IPS-18c (cell line): ENCODE data around the gene CHP1.
"Not testable (repeated sequence)": the region's sequence is repeated elsewhere in the genome, so short reads cannot be mapped to it uniquely, and the experiment has no call there.

Source experiments
- H3K4me3 ChIP-seq: 2 replicates; pipeline ENCODE4 v1.7.0; 2013; ENCODE audit warnings: low read depth, mild to moderate bottlenecking, low read length, moderate library complexity; ENCODE audit not compliant: insufficient read depth
- H3K9me3 ChIP-seq: one replicate; pipeline ENCODE4 v1.6.1; 2013; ENCODE audit warnings: mild to moderate bottlenecking, low read length, moderate library complexity; ENCODE audit not compliant: control insufficient read depth, insufficient read depth

CHP1 gene

DNA sequence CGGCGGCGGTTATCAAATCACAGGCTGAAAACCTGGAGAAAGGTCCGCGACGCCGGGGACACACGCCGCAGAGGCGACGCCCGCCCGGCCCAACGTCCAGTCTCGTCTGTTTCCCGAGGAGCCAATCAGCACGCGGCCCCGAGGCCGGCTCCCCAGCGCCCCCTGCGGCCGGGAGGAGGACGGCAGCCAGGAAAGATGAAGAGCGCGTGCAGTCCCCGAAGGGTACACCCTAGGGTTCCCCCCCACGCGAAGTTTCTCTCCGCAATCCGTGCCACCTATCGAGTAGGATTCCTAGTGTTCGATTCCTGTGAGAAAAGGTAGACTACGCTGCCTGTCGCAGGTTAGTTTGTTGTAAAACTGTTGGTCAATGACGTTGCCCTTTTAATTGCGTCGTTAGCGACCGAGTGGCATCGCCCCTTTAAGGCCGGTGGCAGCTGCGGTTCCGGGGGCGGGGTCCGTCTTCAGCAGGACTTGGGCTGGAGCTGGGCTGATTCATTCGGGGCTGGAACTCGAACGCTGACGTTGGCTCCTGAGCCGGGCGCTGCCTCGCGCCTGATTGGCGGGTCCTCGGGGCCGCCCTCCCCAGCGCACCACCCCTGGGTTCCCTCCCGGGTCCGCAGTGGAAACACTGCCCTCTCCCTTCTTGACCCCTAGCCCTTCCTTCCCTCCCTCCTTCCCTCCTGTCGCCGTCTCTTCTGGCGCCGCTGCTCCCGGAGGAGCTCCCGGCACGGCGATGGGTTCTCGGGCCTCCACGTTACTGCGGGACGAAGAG lies at the start of gene CHP1, which contains the start of gene EXD1:
CHP1 (plus strand) TSS at position 619 of the 772 bp plus-strand sequence; CDS start at position 734, 115 bp downstream.
EXD1 (minus strand) TSS at position 108 of the 772 bp plus-strand sequence. CDS start 4,182 bp downstream, outside the sequence.
- H3K4me3 ChIP-seq: peak within 1 kb of the TSS; percentile 79
- no peaks in the 10 kb centered on the region for H3K9me3 ChIP-seq

DNA sequence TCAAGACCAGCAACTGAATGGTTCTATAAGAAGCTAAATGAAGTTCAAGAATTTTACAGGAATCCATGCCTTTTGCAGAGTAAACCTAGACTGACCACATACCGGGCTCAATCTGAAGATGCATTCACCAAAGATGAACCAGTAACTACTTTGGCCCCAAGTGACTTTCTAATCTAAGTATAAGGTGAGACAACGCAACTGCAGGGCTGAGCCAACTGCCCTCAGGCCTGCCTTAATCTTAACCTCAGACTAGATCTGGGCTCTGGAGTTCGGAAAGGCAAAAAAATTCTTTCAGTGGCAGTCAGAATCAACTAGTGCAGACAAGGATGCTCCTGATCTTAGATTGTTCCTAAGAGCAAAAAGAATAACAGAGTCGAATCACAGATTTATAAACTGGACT lies 48.8 kb upstream of the CHP1 start:
- Histone ChIP-seq H3K9me3 (no peaks in the 10 kb centered on the region), H3K4me3 (no peak overlapping the region)

DNA sequence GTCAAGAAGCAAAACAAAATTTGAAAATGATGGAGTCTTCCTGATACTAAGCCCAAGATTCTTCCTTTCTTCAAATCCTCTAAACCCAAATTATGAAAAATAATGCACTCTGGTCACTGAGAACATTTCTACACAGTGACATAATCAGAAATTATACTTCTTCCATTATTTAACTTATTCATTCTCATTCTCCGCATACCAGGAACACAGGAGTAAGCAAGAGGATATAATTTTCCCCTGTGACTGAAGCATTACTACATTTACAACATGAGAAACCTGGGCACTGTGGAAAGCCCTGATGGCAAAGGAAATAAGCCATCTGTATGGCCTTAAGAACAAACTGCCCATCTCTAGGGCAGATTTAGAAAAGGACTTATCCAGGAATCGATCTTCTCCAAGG lies 47.5 kb upstream of the CHP1 start:
- H3K4me3 ChIP-seq: no peak overlapping the region
- H3K9me3 ChIP-seq: no peaks in the 10 kb centered on the region

DNA sequence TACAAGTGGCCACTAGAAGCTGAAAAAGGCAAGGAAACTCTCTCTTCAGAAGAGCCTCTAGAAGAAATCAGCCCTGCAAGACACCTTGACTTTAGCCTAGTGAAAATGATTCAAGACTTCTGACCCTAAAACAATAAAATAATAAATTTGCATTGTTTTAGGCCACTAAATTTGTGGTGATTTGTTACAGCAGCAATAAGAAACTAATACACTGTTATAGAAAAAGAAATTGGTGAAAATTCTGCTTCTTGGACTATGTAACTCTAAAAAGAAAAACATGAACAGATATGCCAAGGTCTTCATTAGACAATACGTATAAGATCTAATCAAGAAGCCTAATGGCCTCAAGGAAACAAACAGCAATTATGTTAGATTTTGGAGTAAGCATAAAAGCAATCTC lies 36.6 kb upstream of the CHP1 start:
- Histone ChIP-seq H3K9me3 (no peaks in the 10 kb centered on the region), H3K4me3 (no peak overlapping the region)

DNA sequence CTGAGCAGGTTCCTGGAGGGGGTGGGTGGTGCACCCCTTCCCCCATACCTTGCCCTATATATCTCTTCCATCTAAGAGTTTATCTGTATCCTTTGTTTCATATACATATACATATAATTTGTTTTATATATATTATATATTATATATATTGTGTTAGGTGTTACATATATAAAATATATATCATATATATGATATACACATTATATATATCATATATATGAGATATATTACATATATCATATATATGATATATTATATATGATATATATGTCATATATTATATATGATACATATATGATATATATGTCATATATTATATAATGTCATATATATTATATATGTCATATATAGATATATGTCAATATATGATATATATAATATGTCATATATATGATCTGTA lies 31.6 kb upstream of the CHP1 start:
- Histone ChIP-seq H3K9me3 (no peaks in the 10 kb centered on the region), H3K4me3 (no peak overlapping the region)

DNA sequence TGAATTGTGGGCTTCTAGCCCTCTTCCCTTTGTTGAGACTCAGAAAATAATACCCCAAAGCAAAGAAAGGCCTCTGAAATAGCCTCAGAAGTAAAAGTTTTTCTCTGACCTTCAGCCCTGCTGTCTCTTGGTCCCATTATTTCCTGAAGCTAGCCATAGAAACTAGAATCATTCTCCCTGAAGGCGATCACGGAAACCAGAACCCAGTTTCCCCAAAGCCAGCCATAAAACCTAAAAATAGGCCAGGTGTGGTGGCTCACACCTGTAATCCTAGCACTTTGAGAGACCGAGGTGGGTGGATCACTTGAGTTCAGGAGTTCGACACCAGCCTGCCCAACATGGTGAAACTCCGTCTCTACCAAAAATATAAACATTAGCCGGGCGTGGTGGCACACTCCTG lies 27.7 kb upstream of the CHP1 start:
- H3K9me3 ChIP-seq: no peaks in the 10 kb centered on the region
- no peak overlapping the region for H3K4me3 ChIP-seq

DNA sequence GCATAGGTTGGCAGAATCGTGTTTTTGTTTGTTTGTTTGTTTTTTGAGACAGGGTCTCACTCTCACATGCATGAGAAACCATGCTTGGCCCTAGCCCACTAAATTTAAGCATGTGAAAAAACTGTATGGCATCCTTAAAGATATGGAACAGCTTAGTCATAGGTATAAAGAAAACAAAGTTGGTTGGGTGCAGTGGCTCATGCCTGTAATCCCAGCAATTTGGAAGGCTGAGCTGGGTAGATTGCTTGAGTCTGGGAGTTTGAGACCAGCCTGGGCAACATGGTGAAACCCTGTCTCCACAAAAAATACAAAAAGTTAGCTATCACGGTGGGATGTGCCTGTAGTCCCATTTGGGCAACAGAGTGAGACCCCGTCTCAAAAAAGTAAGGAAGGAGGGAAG lies 25.8 kb upstream of the CHP1 start:
- Histone ChIP-seq H3K9me3 (no peaks in the 10 kb centered on the region), H3K4me3 (no peak overlapping the region)

DNA sequence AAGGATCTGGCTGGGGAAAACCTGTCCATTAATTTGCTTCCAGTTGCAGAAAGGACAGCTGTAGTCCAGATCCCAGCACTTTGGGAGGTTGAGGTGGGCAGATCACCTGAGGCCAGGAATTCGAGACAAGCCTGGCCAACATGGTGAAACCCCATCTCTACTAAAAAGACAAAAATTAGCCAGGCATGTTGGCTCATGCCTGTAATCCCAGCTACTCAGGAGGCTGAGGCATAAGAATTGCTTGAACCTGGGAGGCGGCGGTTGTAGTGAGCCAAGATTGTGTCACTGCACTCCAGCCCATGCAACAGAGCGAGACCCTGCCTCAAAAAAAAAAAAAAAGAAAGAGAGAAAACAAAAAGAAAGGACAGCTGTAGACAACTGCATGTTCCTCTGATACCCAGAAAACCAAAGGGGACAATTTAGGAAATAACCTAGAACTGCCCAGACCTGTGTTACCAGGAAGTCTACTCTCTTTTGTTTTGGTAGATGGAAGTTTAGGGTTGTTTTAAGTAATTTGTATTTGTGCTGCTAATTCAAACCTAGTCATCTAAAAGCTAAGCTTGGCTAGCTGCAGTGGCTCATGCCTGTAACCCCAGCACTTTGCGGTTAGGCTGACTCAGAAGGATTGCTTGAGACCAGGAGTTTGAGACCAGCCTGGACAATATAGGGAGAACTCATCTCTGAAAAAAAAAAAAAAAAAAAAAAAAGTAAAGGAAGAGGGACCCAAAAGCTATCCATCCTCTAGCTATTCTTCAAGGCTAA lies 23.2 kb upstream of the CHP1 start:
- H3K9me3 ChIP-seq: no peaks in the 10 kb centered on the region
- H3K4me3 ChIP-seq: no peak overlapping the region

DNA sequence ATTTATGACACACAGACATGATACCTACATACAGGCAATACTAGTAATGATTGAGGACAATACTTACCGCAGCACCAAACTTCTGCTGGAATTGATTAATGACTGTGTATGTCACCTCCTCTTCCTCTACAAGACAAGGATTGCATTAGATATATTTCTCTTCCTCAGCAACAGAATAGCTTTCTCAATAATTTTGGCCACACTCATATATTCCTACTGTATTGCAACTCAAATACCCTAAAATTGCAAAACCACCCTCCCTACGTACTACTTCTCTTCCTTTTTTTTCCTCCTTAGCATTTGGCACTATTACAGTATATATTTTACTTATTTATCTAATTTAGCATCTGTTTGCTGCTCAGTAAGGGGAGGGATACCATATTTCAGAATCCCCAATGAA lies 15.4 kb upstream of the CHP1 start:
- no peak overlapping the region for H3K4me3 ChIP-seq
- H3K9me3 ChIP-seq: no peaks in the 10 kb centered on the region

DNA sequence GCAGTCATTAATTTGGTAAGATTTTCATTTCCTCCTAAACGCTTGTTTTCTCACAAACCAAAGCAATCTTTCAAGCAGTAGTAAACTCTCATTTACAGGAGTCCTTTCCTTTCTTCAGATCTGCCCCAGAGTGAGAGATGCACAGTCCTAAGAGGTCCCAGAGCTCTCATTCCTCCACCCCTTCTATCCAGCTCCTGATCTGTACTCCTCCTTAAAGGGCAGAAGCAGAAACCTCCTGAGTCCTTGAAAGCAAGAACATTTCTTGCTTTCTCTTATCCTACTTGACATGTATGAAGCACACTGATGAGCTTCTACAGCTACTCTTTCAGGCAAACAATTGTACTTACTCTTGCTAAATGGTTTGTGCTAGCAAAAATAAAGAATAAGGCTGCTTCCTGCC lies 12.2 kb upstream of the CHP1 start:
- no peaks in the 10 kb centered on the region for H3K9me3 ChIP-seq
- no peak overlapping the region for H3K4me3 ChIP-seq

DNA sequence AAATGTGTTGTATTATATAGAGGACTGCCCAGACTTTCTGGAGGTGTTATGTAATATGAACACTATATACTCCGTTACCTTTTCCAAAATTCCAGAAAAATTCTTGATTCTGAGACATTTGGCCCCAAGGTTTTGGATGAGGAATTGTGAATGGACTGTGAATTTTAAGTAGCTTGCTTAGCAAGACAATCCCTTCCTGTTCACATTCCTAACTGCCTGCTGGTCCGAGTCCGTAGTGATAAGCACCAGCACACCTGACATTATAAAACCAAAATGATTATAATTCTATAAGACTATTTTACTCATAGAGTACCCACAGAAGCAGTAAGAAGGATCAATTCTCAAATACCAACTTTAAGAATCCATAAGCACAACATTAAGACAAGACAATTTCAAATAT lies 11.7 kb upstream of the CHP1 start:
- Histone ChIP-seq H3K4me3 (no peak overlapping the region), H3K9me3 (no peaks in the 10 kb centered on the region)

DNA sequence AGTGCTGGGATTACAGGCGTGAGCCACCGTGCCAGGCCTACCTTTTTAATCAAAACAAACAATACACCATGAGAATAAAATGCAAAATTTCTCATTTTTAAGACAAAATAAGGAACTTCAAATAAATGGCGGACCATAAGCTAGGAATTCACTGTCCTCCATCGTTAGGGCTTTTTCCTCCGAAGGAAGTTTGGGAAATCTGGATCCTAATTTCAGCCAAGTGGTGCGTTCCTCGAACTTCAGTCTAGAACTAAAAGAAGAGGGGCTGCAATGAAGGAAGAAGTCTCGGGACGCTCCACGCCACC lies 771 bp upstream of the CHP1 start:
- Histone ChIP-seq H3K4me3 (no peak overlapping the region; the same call in 1 of the 2 replicates), H3K9me3 (no peaks in the 10 kb centered on the region)

DNA sequence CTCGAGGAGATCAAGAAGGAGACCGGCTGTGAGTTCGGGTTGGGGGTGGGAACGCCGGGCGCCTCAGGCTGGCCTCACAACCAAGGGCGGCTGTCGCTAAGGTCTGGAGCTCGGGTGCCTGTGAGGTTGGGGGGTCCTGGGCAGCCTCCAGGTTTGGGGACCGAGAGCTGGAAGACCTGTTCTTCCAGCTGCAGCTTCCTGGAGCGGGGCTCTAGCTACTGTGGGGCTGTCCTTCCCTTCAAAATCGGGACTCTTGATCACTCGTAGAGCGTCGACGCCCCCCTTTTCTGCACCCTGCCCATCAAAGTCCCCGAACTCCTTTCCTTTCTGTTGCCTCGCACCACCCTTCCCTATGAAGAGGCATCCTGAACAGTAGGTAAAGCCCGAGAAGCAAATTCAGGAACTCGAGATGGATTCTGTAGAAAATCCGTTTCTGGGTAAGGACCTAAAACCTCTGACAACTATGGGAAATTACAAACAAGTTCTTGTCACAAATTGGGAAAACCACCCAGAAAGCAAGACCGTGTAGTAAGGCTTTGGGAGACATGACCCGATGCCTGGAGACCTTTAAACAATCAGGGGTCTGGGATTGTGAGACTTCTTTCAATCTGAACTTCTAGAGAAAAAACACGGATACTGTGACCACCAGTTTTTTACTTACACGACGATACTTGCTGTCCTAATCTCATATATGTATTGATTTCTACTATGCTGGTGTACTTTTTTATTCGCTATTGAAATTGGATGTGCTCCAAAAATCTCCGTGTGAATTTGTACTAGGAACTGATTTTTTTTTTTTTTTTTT lies 556 bp downstream of the CHP1 start:
- peak overlapping the region; percentile 79 for H3K4me3 ChIP-seq
- H3K9me3 ChIP-seq: no peaks in the 10 kb centered on the region

DNA sequence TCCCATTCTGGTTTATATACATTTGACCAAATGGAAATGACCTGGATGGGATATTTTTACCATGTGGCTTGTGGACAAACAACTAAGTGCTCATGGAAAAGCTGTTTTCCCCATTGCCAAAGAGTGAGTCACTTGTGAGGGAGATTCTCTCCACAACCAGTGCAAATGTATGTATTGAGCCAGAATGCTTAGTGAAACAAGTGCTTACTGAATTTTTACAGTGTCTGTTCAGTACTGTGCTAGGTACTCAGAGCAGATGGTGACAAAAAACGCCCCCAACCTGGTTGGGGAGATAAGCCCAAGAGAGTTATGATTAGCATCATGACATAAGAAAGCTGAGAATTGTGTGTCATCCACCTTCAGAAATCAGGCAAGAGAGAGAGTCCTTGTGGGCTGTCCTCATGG lies 2.3 kb downstream of the CHP1 start:
- no peaks in the 10 kb centered on the region for H3K9me3 ChIP-seq
- H3K4me3 ChIP-seq: no peak overlapping the region

DNA sequence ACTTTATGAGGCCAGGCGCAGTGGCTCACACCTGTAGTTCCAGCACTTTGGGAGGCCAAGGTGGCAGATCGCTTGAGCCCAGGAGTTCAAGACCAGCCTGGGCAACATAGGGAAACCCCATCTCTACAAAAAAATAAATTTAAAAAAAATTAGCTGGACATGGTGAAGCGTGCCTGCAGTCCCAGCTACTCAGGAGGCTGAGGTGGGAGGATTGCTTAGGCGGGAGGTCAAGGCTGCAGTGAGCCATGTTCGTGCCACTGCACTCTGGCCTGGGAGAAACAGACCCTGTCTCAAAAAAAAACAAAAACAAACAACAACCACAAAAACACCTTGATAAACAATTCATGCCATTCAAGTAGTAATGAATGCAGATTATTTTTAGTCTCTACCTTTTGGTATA lies 4.2 kb downstream of the CHP1 start:
- H3K4me3 ChIP-seq, H3K9me3 ChIP-seq: not testable (repeated sequence)

DNA sequence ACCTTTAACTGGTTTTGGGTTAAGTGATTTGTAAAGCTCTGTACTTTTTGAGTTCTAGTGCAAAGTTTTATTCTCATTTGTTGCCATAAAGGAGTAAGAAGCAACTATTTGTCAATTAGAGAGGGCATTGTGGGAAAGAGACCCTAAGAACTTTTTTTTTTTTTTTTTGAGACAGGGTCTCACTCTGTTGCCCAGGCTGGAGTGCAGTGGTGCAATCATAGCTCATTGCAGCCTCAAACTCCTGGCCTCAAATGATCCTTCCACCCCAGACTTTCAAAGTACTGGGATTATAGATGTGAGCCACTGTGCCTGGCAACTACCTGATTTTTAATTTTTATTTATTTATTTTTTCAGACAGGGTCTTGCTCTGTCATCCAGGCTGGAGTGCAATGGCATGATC lies 4.9 kb downstream of the CHP1 start:
- Histone ChIP-seq H3K9me3 (no peaks in the 10 kb centered on the region), H3K4me3 (no peak overlapping the region)

DNA sequence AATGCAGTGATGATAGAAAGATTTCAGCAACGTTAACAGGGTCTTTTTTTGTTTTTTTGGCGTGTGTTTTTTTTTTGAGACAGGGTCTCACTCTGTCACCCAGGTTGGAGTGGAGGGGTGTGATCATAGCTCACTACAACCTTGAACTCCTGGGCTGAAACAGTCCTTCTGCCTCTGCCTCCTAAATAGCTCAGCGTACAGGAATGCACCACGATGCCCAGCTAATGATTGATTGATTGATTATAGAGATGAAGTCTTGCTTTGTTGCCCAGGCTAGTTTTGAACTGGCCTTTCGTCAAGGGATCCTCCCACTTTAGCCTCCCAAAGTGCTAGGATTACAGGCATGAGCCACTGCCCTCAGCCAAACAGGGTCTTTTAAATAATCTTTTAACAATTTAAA lies 7.0 kb downstream of the CHP1 start:
- no peaks in the 10 kb centered on the region for H3K9me3 ChIP-seq
- no peak overlapping the region for H3K4me3 ChIP-seq
